H1 (cell line): Measurements from ENCODE around the gene S100A6. TPM values are rescaled to one million over a fixed set of nuclear protein-coding genes. Genes with fewer than 3 reads are reported as not detected.

Experiments
- CTCF ChIA-PET: fragments of 300-600 bp; sonication (Branson Sonifier 250); formaldehyde crosslinking; loops from one replicate; lab custom pipeline; 2021; ENCODE audit not compliant: partially characterized antibody; lab: Charles Lee
- POLR2A ChIA-PET: fragments of 300-600 bp; sonication (Branson Sonifier 250); formaldehyde crosslinking; loops from one replicate; lab custom pipeline; 2021; ENCODE audit warnings: inconsistent platforms; ENCODE audit not compliant: partially characterized antibody; lab: Charles Lee
- DNase-seq, 2 experiments: peaks; one replicate each; pipeline versions ENCODE4 v3.0.0 to v3.0.0-alpha.2; 2010 to 2022; ENCODE audit warnings: low spot score in 2 of 2, low read depth in 1 of 2, mixed read lengths in 1 of 2
- FAIRE-seq: peaks from 2 replicates; lab custom pipeline; 2011; peaks lifted over from hg19 to GRCh38; lab: Jason Lieb, UNC
- H2AFZ ChIP-seq: 2 replicates; pipeline ENCODE4 v1.8.1; 2012; ENCODE audit warnings: low read length, inconsistent platforms
- H2AK5ac ChIP-seq: 2 replicates; pipeline ENCODE4 v1.6.1; 2013; ENCODE audit warnings: low read depth, low read length
- H2BK120ac ChIP-seq: replicated peaks from 2 replicates; pipeline ENCODE3; 2013; ENCODE audit warnings: low read depth, low read length, inconsistent platforms
- H2BK12ac ChIP-seq: 2 replicates; pipeline ENCODE4 v1.6.1; 2013; ENCODE audit warnings: low read depth, low read length
- H2BK15ac ChIP-seq: 2 replicates; pipeline ENCODE4 v1.6.1; 2013; ENCODE audit warnings: low read length
- H2BK20ac ChIP-seq: 2 replicates; pipeline ENCODE4 v1.6.1; 2013; ENCODE audit warnings: low read length
- H2BK5ac ChIP-seq: 2 replicates; pipeline ENCODE4 v1.6.1; 2013; ENCODE audit warnings: low read depth, low read length
- H3K14ac ChIP-seq: 2 replicates; pipeline ENCODE4 v1.6.1; 2013; ENCODE audit warnings: inconsistent platforms; ENCODE audit not compliant: insufficient read length
- H3K18ac ChIP-seq: 2 replicates; pipeline ENCODE4 v1.6.1; 2013; ENCODE audit warnings: low read length; ENCODE audit errors: extremely low read depth
- H3K23ac ChIP-seq: 2 replicates; pipeline ENCODE4 v1.6.1; 2013; ENCODE audit warnings: inconsistent platforms; ENCODE audit not compliant: insufficient read length
- H3K23me2 ChIP-seq: 2 replicates; pipeline ENCODE4 v1.6.1; 2013; ENCODE audit warnings: low read depth, low read length
- H3K27ac ChIP-seq: 2 replicates; pipeline ENCODE4 v1.6.1; 2011; ENCODE audit warnings: low read depth, low read length, inconsistent platforms
- H3K27me3 ChIP-seq, 4 experiments: replicated peaks in 1 of 4; 1 replicate in 1 of 4; 2 replicates in 3 of 4; pipeline versions ENCODE4 v1.6.1 to v1.8.1; 2011 to 2013; ENCODE audit warnings: low read length in 3 of 4, mild to moderate bottlenecking in 3 of 4, inconsistent platforms in 2 of 4, mixed read lengths in 2 of 4, moderate library complexity in 1 of 4; ENCODE audit not compliant: control insufficient read depth in 3 of 4, insufficient read depth in 3 of 4; ENCODE audit errors: extremely low read depth in 1 of 4
- H3K36me3 ChIP-seq, 4 experiments: 2 replicates each; pipeline versions ENCODE4 v1.6.1 to v1.8.1; 2011 to 2013; ENCODE audit warnings: mild to moderate bottlenecking in 4 of 4, low read length in 3 of 4, moderate library complexity in 2 of 4, control low read depth in 1 of 4, inconsistent platforms in 1 of 4; ENCODE audit not compliant: insufficient read depth in 4 of 4, control insufficient read depth in 2 of 4
- H3K4ac ChIP-seq: replicated peaks from 2 replicates; pipeline ENCODE3; 2013; ENCODE audit warnings: low read length, low read depth, mixed read lengths, inconsistent platforms; ENCODE audit not compliant: insufficient read length
- H3K4me1 ChIP-seq, 4 experiments: replicated peaks in 1 of 4; 1 replicate in 1 of 4; 2 replicates in 3 of 4; pipeline versions ENCODE4 v1.6.1 to v1.8.1; 2011 to 2013; ENCODE audit warnings: low read length in 3 of 4, inconsistent platforms in 2 of 4, mixed read lengths in 1 of 4; ENCODE audit not compliant: insufficient read depth in 4 of 4, control insufficient read depth in 3 of 4
- H3K4me2 ChIP-seq, 2 experiments: 2 replicates each; pipeline versions ENCODE4 v1.6.1 to v1.8.1; 2011 to 2013; ENCODE audit warnings: low read depth in 2 of 2, low read length in 2 of 2, control low read depth in 1 of 2, inconsistent platforms in 1 of 2, mild to moderate bottlenecking in 1 of 2; ENCODE audit not compliant: insufficient read depth in 1 of 2
- H3K4me3 ChIP-seq, 4 experiments: fragments of 200-600, 300-600 bp in 1 of 4; sonication (generic), shearing (Covaris generic), sonication (Bioruptor Twin) in 1 of 4; 2 replicates each; pipeline versions ENCODE4 v1.5.1 to v1.8.1; 2011 to 2016; ENCODE audit warnings: low read length in 4 of 4, low read depth in 3 of 4, control low read depth in 2 of 4, inconsistent platforms in 2 of 4, mild to moderate bottlenecking in 2 of 4, mixed read lengths in 1 of 4, moderate library complexity in 1 of 4; ENCODE audit not compliant: insufficient read depth in 2 of 4; ENCODE audit errors: extremely low read depth in 1 of 4
- H3K56ac ChIP-seq: replicated peaks from 2 replicates; pipeline ENCODE3; 2013; ENCODE audit warnings: low read depth, mild to moderate bottlenecking, mixed read lengths, low read length, inconsistent platforms; ENCODE audit not compliant: insufficient read length
- H3K79me1 ChIP-seq: 2 replicates; pipeline ENCODE4 v1.6.1; 2013; ENCODE audit warnings: low read depth, low read length, control low read depth
- H3K79me2 ChIP-seq, 2 experiments: 2 replicates each; pipeline versions ENCODE4 v1.6.1 to v1.8.1; 2012 to 2013; ENCODE audit warnings: low read length in 2 of 2, mild to moderate bottlenecking in 2 of 2, inconsistent platforms in 1 of 2; ENCODE audit not compliant: insufficient read depth in 2 of 2, control insufficient read depth in 1 of 2
- H3K9ac ChIP-seq, 4 experiments: replicated peaks in 1 of 4; 1 replicate in 1 of 4; 2 replicates in 3 of 4; pipeline versions ENCODE4 v1.6.1 to v1.8.1; 2011 to 2013; ENCODE audit warnings: low read depth in 3 of 4, low read length in 3 of 4, control low read depth in 2 of 4, mild to moderate bottlenecking in 2 of 4, moderate library complexity in 2 of 4, inconsistent platforms in 1 of 4; ENCODE audit errors: extremely low read depth in 1 of 4
- H3K9me3 ChIP-seq, 2 experiments: 2 replicates each; pipeline versions ENCODE4 v1.6.1 to v1.8.1; 2012 to 2013; ENCODE audit warnings: mild to moderate bottlenecking in 2 of 2, moderate library complexity in 2 of 2, control low read depth in 1 of 2, inconsistent platforms in 1 of 2, low read depth in 1 of 2, low read length in 1 of 2, mixed read lengths in 1 of 2; ENCODE audit not compliant: insufficient read depth in 2 of 2
- H4K20me1 ChIP-seq, 2 experiments: replicated peaks in 1 of 2; 2 replicates each; pipeline versions ENCODE3 to v1.8.1; 2011 to 2013; ENCODE audit warnings: inconsistent platforms in 2 of 2, low read length in 2 of 2, mild to moderate bottlenecking in 1 of 2; ENCODE audit not compliant: insufficient read depth in 2 of 2, control insufficient read depth in 1 of 2
- H4K5ac ChIP-seq: 2 replicates; pipeline ENCODE4 v1.6.1; 2013; ENCODE audit warnings: low read length, low read depth, mixed read lengths, inconsistent platforms; ENCODE audit not compliant: insufficient read length
- H4K8ac ChIP-seq: 2 replicates; pipeline ENCODE4 v1.8.0; 2013; ENCODE audit warnings: mild to moderate bottlenecking, moderate library complexity, low read length, inconsistent platforms; ENCODE audit not compliant: insufficient read depth; ENCODE audit errors: extremely low read depth
- H4K91ac ChIP-seq: replicated peaks from 2 replicates; pipeline ENCODE3; 2013; ENCODE audit warnings: low read length, mixed read lengths, inconsistent platforms; ENCODE audit not compliant: insufficient read length
- CHD1 ChIP-seq: IDR thresholded peaks from 2 replicates; pipeline ENCODE4 v1.6.1; 2012; ENCODE audit warnings: low read depth, low read length, improper control_type of control experiment
- JUN ChIP-seq: IDR thresholded peaks from 2 replicates; pipeline ENCODE4 v1.6.1; 2011; ENCODE audit warnings: low read depth, mild to moderate bottlenecking, improper control_type of control experiment, low read length
- KDM1A ChIP-seq: fragments of 200-600, 300-600 bp; sonication (generic); IDR thresholded peaks from 2 replicates; pipeline ENCODE4 v1.7.1; 2016; ENCODE audit warnings: mild to moderate bottlenecking, low read length, borderline replicate concordance
- RNF2 ChIP-seq: fragments of 200-900, 300-1000 bp; sonication (generic); IDR thresholded peaks from 2 replicates; pipeline ENCODE4 v1.7.1; 2016; ENCODE audit warnings: borderline replicate concordance, low read depth, mild to moderate bottlenecking, antibody characterized with exemption, low read length; ENCODE audit not compliant: poor library complexity, severe bottlenecking; ENCODE audit errors: missing control alignments
- WGBS, 2 experiments: shearing (Covaris generic) in 1 of 2; methylation state at CpG; one replicate each; pipeline versions ENCODE4 v1.1.6 to v1.1.7; 2013 to 2015; ENCODE audit warnings: low lambda C conversion rate in 2 of 2, mixed read lengths in 2 of 2, inconsistent platforms in 1 of 2, low coverage in 1 of 2, missing lambda C conversion rate in 1 of 2; ENCODE audit not compliant: insufficient replicate concordance in 2 of 2, insufficient coverage in 1 of 2, insufficient read length in 1 of 2; ENCODE audit errors: extremely low coverage in 1 of 2, missing lambda C conversion rate in 1 of 2; 5-methylcytosine and 5-hydroxymethylcytosine counted together
- polyA plus RNA-seq, 7 experiments: library from polyadenylated mRNA; depleted of rRNA in 3 of 7; stranded (reverse) in 5 of 7; unstranded in 2 of 7; fragments of >200 nt in 5 of 7; fragments of 200-250 nt in 2 of 7; gene quantifications; 1 replicate in 5 of 7; 2 replicates in 1 of 7; 4 replicates in 1 of 7; pipeline versions ENCODE4 v1.2.1 to v1.2.3, GENCODE V29; 2011 to 2013; ENCODE audit warnings: missing spikeins in 2 of 7, mixed read lengths in 2 of 7
- total RNA-seq: library from RNA; stranded (reverse); fragmentation: NEBNext Ultra II Directional; extraction: Animal tissue kit (Norgen Biotek cat#: 25700); gene quantifications from 2 replicates; pipeline ENCODE4 v1.2.1, GENCODE V29; 2021
- TF ChIP-seq, protein P1 (sequence below): IDR thresholded peaks from 2 replicates; pipeline ENCODE4 v1.6.1; 2011; ENCODE audit warnings: low read length, improper control_type of control experiment

The S100A6 gene
- total and polyA plus RNA-seq, 2 of the 8 experiments (the other 6 are each of a cell fraction or from before 2014, with no cell fraction given) = 11.1 to 63.0 TPM

DNA sequence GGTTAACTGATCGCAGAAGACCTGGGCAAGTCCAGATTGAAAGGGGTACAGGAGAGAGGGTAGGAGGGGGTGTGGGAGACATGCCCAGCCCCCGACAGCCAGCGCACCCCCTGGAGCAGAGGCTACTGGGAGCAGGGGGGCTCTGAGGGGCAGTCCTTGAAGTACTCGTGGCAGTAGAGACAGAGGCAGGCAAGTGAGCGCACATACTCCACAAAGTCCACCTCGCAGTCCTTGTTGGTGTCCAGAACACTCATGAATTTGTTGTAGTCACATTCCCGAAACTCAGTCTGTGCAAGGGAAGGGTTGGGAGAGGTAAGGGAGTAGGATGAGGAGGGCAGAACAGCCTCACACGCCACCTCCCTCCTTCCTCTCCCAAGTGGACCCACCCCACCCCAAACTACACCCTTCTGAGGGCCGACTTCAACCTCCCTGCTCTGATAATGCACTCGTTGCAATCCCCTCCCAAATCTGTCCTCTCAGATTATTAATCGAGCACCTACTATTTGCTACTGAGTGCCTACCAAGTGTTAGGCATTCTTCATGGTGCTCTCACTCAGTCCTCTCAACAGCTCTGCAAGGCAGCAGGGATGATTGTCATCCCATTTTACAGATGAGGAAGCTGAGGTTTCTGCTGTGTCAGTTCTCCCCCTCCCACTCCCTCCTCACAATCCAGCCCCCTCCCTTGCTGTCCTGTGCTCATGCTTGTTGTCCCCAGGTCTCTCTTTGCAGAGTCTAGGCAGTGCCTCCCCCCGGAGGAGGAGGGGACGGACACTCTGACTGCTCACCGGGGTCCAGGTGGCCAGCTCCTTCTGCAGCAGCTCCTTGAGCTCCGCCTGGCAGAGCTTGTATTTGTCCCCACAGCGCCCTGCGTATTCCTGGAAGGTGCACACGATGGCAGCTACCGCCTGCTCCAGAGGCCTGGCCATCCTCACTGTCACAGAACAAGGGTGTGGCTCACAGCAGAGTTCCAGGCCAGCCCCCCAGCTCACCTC, 12.1 kb upstream of the S100A6 start:
- FAIRE-seq = no peak
- Histone ChIP-seq H3K27me3 (no peaks in the 10 kb centered on the region; a peak in 2 of 7 replicates), H3K4me2 (no peak overlapping the region), H4K5ac (no peak overlapping the region), H3K36me3 (no peaks in the 10 kb centered on the region), H3K79me2 (no peaks in the 10 kb centered on the region), H3K23me2 (peaks cover 6% of the 10 kb centered on the region), H3K56ac (no peak overlapping the region), H2BK5ac (0 out of 2 replicates have a peak overlapping the region, but pooled peaks have one; percentile 29), H4K20me1 (no peaks in the 10 kb centered on the region), H3K4me1 (peaks cover 4 to 35% (median 21%) of the 10 kb centered on the region in 4 experiments), H2BK20ac (peak overlapping the region; percentile 75; the same call in 1 of the 2 replicates), H3K79me1 (no peaks in the 10 kb centered on the region), H3K27ac (no peak overlapping the region), H4K91ac (peak overlapping the region; percentile 64), H3K18ac (peak overlapping the region; percentile 24), H3K4me3 (no peak overlapping the region), H3K4ac (no peak overlapping the region), H3K23ac (no peak overlapping the region), H2BK12ac (peak overlapping the region; percentile 62; the same call in 1 of the 2 replicates), H3K14ac (no peak overlapping the region), H3K9ac (no peak overlapping the region), H2BK120ac (no peak overlapping the region), H2BK15ac (peak overlapping the region; percentile 99; the same call in 1 of the 2 replicates), H4K8ac (no peak overlapping the region), H2AK5ac (no peak overlapping the region; the same call in 1 of the 2 replicates), H3K9me3 (no peaks in the 10 kb centered on the region), H2AFZ (no peak overlapping the region)
- no peak for DNase-seq
- POLR2A ChIA-PET = interaction anchor here (0.7 to 1.5 kb wide), 5 partner anchors 15 to 86 kb away, joined by 3 to 5 read pairs (median 4); partner anchors contain the start of genes CHTOP and S100A16
- TF ChIP-seq KDM1A = peak; percentile 23; the same call in 1 of the 2 replicates
- TF ChIP-seq JUN = no peak
- no peak for TF ChIP-seq CHD1
- TF ChIP-seq, protein P1, sequence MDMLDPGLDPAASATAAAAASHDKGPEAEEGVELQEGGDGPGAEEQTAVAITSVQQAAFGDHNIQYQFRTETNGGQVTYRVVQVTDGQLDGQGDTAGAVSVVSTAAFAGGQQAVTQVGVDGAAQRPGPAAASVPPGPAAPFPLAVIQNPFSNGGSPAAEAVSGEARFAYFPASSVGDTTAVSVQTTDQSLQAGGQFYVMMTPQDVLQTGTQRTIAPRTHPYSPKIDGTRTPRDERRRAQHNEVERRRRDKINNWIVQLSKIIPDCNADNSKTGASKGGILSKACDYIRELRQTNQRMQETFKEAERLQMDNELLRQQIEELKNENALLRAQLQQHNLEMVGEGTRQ = no peak
- no peak for TF ChIP-seq RNF2
- WGBS, 2 experiments = 86% methylated on average over 19 of the region's 19 CpGs; no CpG with 5 or more reads in 1 of the 2 experiments
- CTCF ChIA-PET = interaction anchor here (0.7 to 12.9 kb wide), 7 partner anchors 9 to 80 kb away, joined by 3 to 165 read pairs (median 5); partner anchors contain the start of genes S100A1, S100A13, S100A2 and S100A5
